Cardiac muscle cell (in vitro differentiated cells and primary cell): ENCODE data around the gene COMMD10. TPM values are rescaled to one million over a fixed set of nuclear protein-coding genes. Genes with fewer than 3 reads are reported as not detected.
"Not testable (repeated sequence)": the region's sequence is repeated elsewhere in the genome, so short reads cannot be mapped to it uniquely, and the experiment has no call there.

Source experiments
- DNase-seq, 2 donors: peaks; one replicate each; pipeline versions ENCODE4 v3.0.0 to v3.0.0-alpha.2; 2010 to 2017; ENCODE audit warnings: low read depth in 1 of 2, low spot score in 1 of 2
- H3K27ac ChIP-seq: fragments of 200-600 bp; sonication (generic); 2 replicates; pipeline ENCODE4 v1.5.1; 2016
- H3K27me3 ChIP-seq: fragments of 200-600 bp; sonication (generic); 2 replicates; pipeline ENCODE4 v1.6.0; 2016; ENCODE audit warnings: control low read depth
- H3K36me3 ChIP-seq: fragments of 200-600 bp; sonication (generic); 2 replicates; pipeline ENCODE4 v1.5.1; 2016; ENCODE audit warnings: control low read depth
- H3K4me1 ChIP-seq: fragments of 200-600 bp; sonication (generic); 2 replicates; pipeline ENCODE4 v1.8.1; 2017; ENCODE audit warnings: low read depth, mild to moderate bottlenecking, mixed run types
- H3K4me3 ChIP-seq: fragments of 200-600 bp; sonication (generic); 2 replicates; pipeline ENCODE4 v1.5.1; 2016; ENCODE audit warnings: mild to moderate bottlenecking
- H3K9me3 ChIP-seq: fragments of 200-600 bp; sonication (generic); 2 replicates; pipeline ENCODE4 v1.5.1; 2017; ENCODE audit warnings: low read depth, mild to moderate bottlenecking, control low read depth
- CTCF ChIP-seq: IDR thresholded peaks from 2 replicates; pipeline ENCODE4 v1.5.1; 2012; ENCODE audit warnings: low read depth, mild to moderate bottlenecking, low read length
- polyA plus RNA-seq: library from polyadenylated mRNA; unstranded; fragments of >200 nt; fragmentation: Nextera tagmentation; extraction: Ambion mirVana; gene quantifications from 2 replicates; pipeline ENCODE4 v1.2.1, GENCODE V29; 2016
- total RNA-seq: library from RNA; depleted of rRNA; stranded (reverse); fragments of >200 nt; gene quantifications from 2 replicates; pipeline ENCODE4 v1.2.3, GENCODE V29; 2016

COMMD10 gene
- total and polyA plus RNA-seq, 2 experiments from 2014 or later, result 23.4 to 58.8 TPM

DNA sequence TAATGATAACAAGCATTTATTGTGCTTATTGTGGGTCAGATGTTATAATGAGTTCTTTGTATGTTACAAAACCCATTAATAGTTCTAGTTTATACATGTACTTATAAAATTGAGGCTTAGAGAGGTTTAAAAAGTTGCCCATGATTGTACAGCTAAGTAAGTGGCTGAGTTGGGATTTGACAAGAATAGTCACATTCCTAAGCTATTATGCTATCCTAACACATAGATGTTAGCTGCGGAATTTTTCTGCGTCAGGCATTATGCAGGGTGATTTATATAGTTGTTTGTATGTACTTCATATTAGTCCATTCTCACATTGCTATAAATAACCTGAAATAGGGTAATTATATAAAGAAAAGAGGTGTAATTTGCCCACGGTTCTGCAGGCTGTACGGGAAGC lies 12.5 kb downstream of the COMMD10 start:
- Histone ChIP-seq H3K4me1 (no peaks in the 10 kb centered on the region), H3K27ac (no peak overlapping the region), H3K4me3 (no peak overlapping the region), H3K27me3 (no peaks in the 10 kb centered on the region), H3K9me3 (no peaks in the 10 kb centered on the region), H3K36me3 (peaks cover 35% of the 10 kb centered on the region)
- no peak for DNase-seq
- TF ChIP-seq CTCF, result no peak

DNA sequence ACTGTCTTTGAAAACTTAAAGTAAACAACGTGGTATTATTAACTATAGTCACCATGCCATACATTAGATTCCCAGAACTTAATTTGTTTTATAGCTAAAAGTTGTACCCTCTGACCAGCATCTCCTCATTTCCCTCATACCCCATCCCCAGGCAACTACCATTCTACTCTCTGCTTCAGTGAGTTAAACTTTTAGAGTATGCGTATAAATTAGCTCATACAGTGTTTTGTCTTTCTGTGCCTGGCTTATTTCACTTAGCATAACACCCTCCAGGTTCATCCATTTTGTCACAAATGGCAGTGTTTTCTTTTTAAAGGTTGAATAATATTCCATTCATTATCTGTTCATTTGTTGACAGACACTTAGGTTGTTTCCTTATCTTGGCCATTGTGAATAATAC lies 14.2 kb downstream of the COMMD10 start:
- Histone ChIP-seq H3K27me3 (no peaks in the 10 kb centered on the region), H3K36me3 (peaks cover 19% of the 10 kb centered on the region), H3K9me3 (no peaks in the 10 kb centered on the region), H3K4me3 (no peak overlapping the region), H3K4me1 (no peaks in the 10 kb centered on the region), H3K27ac (no peak overlapping the region)
- no peak for DNase-seq
- TF ChIP-seq CTCF, result no peak

DNA sequence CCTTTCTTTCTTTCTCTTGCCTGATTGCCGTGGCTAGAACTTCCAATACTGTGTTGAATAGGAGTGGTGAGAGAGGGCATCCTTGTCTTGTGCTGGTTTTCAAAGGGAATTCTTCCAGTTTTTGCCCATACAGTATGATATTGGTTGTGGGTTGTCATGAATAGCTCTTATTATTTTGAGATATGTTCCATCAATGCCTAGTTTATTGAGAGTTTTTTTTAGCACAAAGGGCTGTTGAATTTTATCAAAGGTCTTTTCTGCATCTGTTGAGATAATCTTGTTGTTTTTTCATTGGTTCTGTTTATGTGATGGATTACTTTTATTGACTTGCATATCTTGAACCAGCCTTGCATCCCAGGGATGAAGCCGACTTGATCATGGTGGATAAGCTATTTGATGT lies 20.1 kb downstream of the COMMD10 start:
- DNase-seq, H3K9me3 ChIP-seq, H3K4me1 ChIP-seq, H3K36me3 ChIP-seq, H3K27me3 ChIP-seq, H3K4me3 ChIP-seq, H3K27ac ChIP-seq: not testable (repeated sequence)

- H3K36me3 ChIP-seq, result no peaks in the 10 kb centered on the region
- no peaks in the 10 kb centered on the region for H3K9me3 ChIP-seq
- H3K4me1 ChIP-seq, result peaks cover 6% of the 10 kb centered on the region
- peak in 1 of 2 donors; percentile 3 for DNase-seq
- H3K27ac ChIP-seq, result no peak overlapping the region
- TF ChIP-seq CTCF, result no peak
- H3K27me3 ChIP-seq, result no peaks in the 10 kb centered on the region
- H3K4me3 ChIP-seq, result no peak overlapping the region
Measured at GRCh38 chr5:116115163-116115562, 30.3 kb downstream of the COMMD10 start.

DNA sequence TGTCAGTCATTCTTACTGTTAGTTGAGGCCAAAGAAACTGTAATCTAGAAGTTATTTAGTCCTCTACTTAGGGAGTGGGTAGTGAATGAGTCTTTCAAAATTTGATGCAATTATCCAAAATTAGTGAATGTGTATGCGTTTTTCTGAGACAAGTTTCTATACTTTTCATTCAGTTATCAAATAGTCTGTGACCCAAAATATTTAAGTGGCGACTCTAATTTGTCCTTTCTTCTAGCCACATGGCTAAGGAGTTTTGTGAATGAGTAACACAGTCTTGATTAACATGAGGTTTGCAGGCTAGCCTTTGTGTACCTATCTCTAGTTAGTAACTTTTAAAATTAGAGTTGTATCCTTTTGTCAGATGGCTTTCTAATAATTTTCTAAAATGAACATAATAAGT lies 45.6 kb downstream of the COMMD10 start:
- Histone ChIP-seq H3K36me3 (no peaks in the 10 kb centered on the region), H3K27me3 (no peaks in the 10 kb centered on the region), H3K27ac (no peak overlapping the region), H3K4me1 (no peaks in the 10 kb centered on the region), H3K9me3 (no peaks in the 10 kb centered on the region), H3K4me3 (no peak overlapping the region)
- peak in 1 of 2 donors; percentile 37 for DNase-seq
- TF ChIP-seq CTCF, result no peak

DNA sequence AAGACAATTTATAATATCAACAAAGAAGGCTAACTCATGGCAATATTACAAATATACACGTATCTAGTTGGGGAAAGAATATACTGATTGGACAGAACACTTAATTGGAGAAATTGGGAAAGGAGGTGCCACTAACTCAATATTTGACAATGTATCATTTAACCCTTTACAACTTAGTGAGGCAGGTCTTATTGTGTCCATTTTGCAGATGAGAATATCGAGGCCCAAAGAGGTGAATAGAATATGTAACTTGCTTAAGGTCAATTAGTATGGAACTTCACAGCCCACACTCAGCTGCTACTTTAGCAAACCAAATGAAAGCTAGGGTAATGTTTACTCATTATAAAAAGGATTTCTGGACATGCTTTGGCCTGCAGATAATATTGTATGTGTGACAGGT lies 46.2 kb downstream of the COMMD10 start:
- Histone ChIP-seq H3K4me3 (no peak overlapping the region), H3K36me3 (no peaks in the 10 kb centered on the region), H3K9me3 (no peaks in the 10 kb centered on the region), H3K4me1 (no peaks in the 10 kb centered on the region), H3K27ac (no peak overlapping the region), H3K27me3 (no peaks in the 10 kb centered on the region)
- no peak for TF ChIP-seq CTCF
- no peak for DNase-seq
